NOMO-1 (cell line): ENCODE measurements around the gene HMCN1.

ENCODE experiments used
- DNase-seq, 2 experiments: peaks; one replicate each; lab custom pipeline; 2025; ENCODE audit not compliant: unreplicated experiment in 2 of 2; lab: John Stamatoyannopoulos, UW

Gene HMCN1

GRCh38 chr1:185798505-185798904 is 64.3 kb downstream of the HMCN1 start:
- no peak for DNase-seq

GRCh38 chr1:185803241-185803640 is 69.0 kb downstream of the HMCN1 start:
- DNase-seq: no peak

GRCh38 chr1:185804206-185804605 is 70.0 kb downstream of the HMCN1 start:
- DNase-seq: no peak

- DNase-seq: no peak
Observed at GRCh38 chr1:185804608-185805007, 70.4 kb downstream of the HMCN1 start.

GRCh38 chr1:185807275-185807674 is 73.1 kb downstream of the HMCN1 start:
- DNase-seq: no peak

GRCh38 chr1:185808631-185809030 is 74.4 kb downstream of the HMCN1 start:
- no peak for DNase-seq

GRCh38 chr1:185811073-185811709 is 77.0 kb downstream of the HMCN1 start:
- DNase-seq: no peak

GRCh38 chr1:185812934-185813333 is 78.7 kb downstream of the HMCN1 start:
- no peak for DNase-seq

GRCh38 chr1:185813401-185813979 is 79.3 kb downstream of the HMCN1 start:
- peak in 1 of 2 experiments; percentile 13 for DNase-seq

GRCh38 chr1:185816460-185816859 is 82.3 kb downstream of the HMCN1 start:
- no peak for DNase-seq

GRCh38 chr1:185819798-185820197 is 85.6 kb downstream of the HMCN1 start:
- DNase-seq: no peak

GRCh38 chr1:185821612-185822385 is 87.6 kb downstream of the HMCN1 start:
- no peak for DNase-seq

- no peak for DNase-seq
Observed at GRCh38 chr1:185823467-185823866, 89.3 kb downstream of the HMCN1 start.

GRCh38 chr1:185824106-185824505 is 89.9 kb downstream of the HMCN1 start:
- no peak for DNase-seq

GRCh38 chr1:185825556-185825955 is 91.4 kb downstream of the HMCN1 start:
- DNase-seq: no peak

GRCh38 chr1:185834371-185834905 is 100.2 kb downstream of the HMCN1 start:
- DNase-seq: no peak

GRCh38 chr1:185835191-185835590 is 101.0 kb downstream of the HMCN1 start:
- no peak for DNase-seq

- DNase-seq: no peak
Observed at GRCh38 chr1:185837711-185838110, 103.5 kb downstream of the HMCN1 start.

GRCh38 chr1:185838111-185838510 is 103.9 kb downstream of the HMCN1 start:
- no peak for DNase-seq

GRCh38 chr1:185840880-185841279 is 106.7 kb downstream of the HMCN1 start:
- no peak for DNase-seq

GRCh38 chr1:185843297-185843869 is 109.2 kb downstream of the HMCN1 start:
- DNase-seq: no peak
